SK-N-SH (cell line): Measurements from ENCODE around the gene APOO. TPM values are rescaled to one million over a fixed set of nuclear protein-coding genes. Genes with fewer than 3 reads are reported as not detected.
A peak's percentile ranks its signal among the peaks of the same experiment; 100 is the strongest.

Experiments used
- CTCF ChIA-PET: fragments of 300-600, 350-600 bp; formaldehyde crosslinking; extraction: SDS; loops from one replicate; lab custom pipeline; 2021; lab: Yijun Ruan, JAX
- POLR2A ChIA-PET: fragments of 350-600 bp; sonication (Branson Sonifier 250); formaldehyde crosslinking; extraction: SDS; loops from one replicate; lab custom pipeline; 2020; ENCODE audit warnings: antibody characterized with exemption, inconsistent platforms; lab: Yijun Ruan, JAX
- DNase-seq: peaks from one replicate; pipeline ENCODE4 v3.0.0; 2012
- H2AFZ ChIP-seq: fragments of 200-600 bp; sonication (generic); 2 replicates; pipeline ENCODE4 v1.8.1; 2016; ENCODE audit warnings: antibody characterized with exemption, mild to moderate bottlenecking, low read depth
- H3F3A ChIP-seq: fragments of 200-600 bp; sonication (generic); replicated peaks from 2 replicates; pipeline ENCODE3; 2016; ENCODE audit warnings: antibody characterized with exemption, mild to moderate bottlenecking; ENCODE audit not compliant: insufficient read depth
- H3K27ac ChIP-seq, 2 experiments: fragments of 200-500 bp in 1 of 2; fragments of 200-600 bp in 1 of 2; sonication (Bioruptor generic) in 1 of 2; sonication (generic), shearing (Covaris generic) in 1 of 2; 2 replicates each; pipeline versions ENCODE4 v1.5.1 to v1.6.1; 2014 to 2016; ENCODE audit warnings: low read depth in 2 of 2, inconsistent platforms in 1 of 2, low read length in 1 of 2, mild to moderate bottlenecking in 1 of 2, mixed read lengths in 1 of 2
- H3K27me3 ChIP-seq: fragments of 200-600 bp; sonication (generic), shearing (Covaris generic); 2 replicates; pipeline ENCODE4 v1.6.1; 2016; ENCODE audit warnings: mixed run types; ENCODE audit not compliant: insufficient read depth
- H3K36me3 ChIP-seq, 2 experiments: fragments of 200-500 bp in 1 of 2; fragments of 200-600 bp in 1 of 2; sonication (Bioruptor generic) in 1 of 2; sonication (generic) in 1 of 2; replicated peaks in 1 of 2; 2 replicates each; pipeline versions ENCODE3 to v1.5.1; 2014 to 2016; ENCODE audit warnings: low read length in 1 of 2, mild to moderate bottlenecking in 1 of 2; ENCODE audit not compliant: insufficient read depth in 2 of 2, control insufficient read depth in 1 of 2
- H3K4me1 ChIP-seq, 2 experiments: fragments of 200-500 bp in 1 of 2; fragments of 200-600 bp in 1 of 2; sonication (Bioruptor generic) in 1 of 2; sonication (generic), shearing (Covaris generic) in 1 of 2; 2 replicates each; pipeline versions ENCODE4 v1.5.1 to v1.6.1; 2014 to 2016; ENCODE audit warnings: low read depth in 1 of 2, low read length in 1 of 2, mixed run types in 1 of 2; ENCODE audit not compliant: insufficient read depth in 2 of 2, control insufficient read depth in 1 of 2
- H3K4me2 ChIP-seq: fragments of 200-600 bp; sonication (generic), shearing (Covaris generic); 2 replicates; pipeline ENCODE4 v1.6.1; 2017; ENCODE audit warnings: mixed run types
- H3K4me3 ChIP-seq, 2 experiments: fragments of 200-500 bp in 1 of 2; fragments of 200-600 bp in 1 of 2; sonication (Bioruptor generic) in 1 of 2; sonication (generic), shearing (Covaris generic) in 1 of 2; 2 replicates each; pipeline versions ENCODE4 v1.5.1 to v1.8.1; 2014 to 2016; ENCODE audit warnings: low read depth in 2 of 2, inconsistent platforms in 1 of 2, low read length in 1 of 2, mild to moderate bottlenecking in 1 of 2, mixed read lengths in 1 of 2, moderate library complexity in 1 of 2
- H3K79me2 ChIP-seq: fragments of 200-600 bp; sonication (generic); 2 replicates; pipeline ENCODE4 v1.8.1; 2017; ENCODE audit warnings: mild to moderate bottlenecking; ENCODE audit not compliant: insufficient read depth
- H3K9ac ChIP-seq: fragments of 200-600 bp; sonication (generic); 2 replicates; pipeline ENCODE4 v1.6.1; 2017; ENCODE audit warnings: mixed run types
- H3K9me2 ChIP-seq: fragments of 200-600 bp; sonication (generic); 2 replicates; pipeline ENCODE4 v1.6.1; 2017; ENCODE audit warnings: mixed run types
- H3K9me3 ChIP-seq: fragments of 200-600 bp; sonication (generic); 2 replicates; pipeline ENCODE4 v1.6.1; 2017; ENCODE audit warnings: mixed run types, mild to moderate bottlenecking, moderate library complexity
- H4K20me1 ChIP-seq: fragments of 200-600 bp; sonication (generic); 2 replicates; pipeline ENCODE4 v1.6.1; 2017; ENCODE audit warnings: mild to moderate bottlenecking, mixed run types; ENCODE audit not compliant: insufficient read depth
- CHD2 ChIP-seq: fragments of 150-350 bp; IDR thresholded peaks from 2 replicates; pipeline ENCODE4 v1.6.1; 2018; ENCODE audit warnings: low read length; ENCODE audit not compliant: partially characterized antibody
- ELF1 ChIP-seq: IDR thresholded peaks from 2 replicates; pipeline ENCODE4 v1.4.0; 2012
- FOSL2 ChIP-seq: IDR thresholded peaks from 2 replicates; pipeline ENCODE4 v1.4.0; 2012; ENCODE audit warnings: low read depth, mild to moderate bottlenecking, moderate library complexity, borderline replicate concordance
- FOXJ3 ChIP-seq: sonication (generic); formaldehyde crosslinking; IDR thresholded peaks from 2 replicates; pipeline ENCODE4 v1.5.1; 2020; ENCODE audit warnings: mild to moderate bottlenecking, missing genetic modification reagents
- FOXM1 ChIP-seq: IDR thresholded peaks from 2 replicates; pipeline ENCODE4 v1.4.0; 2012; ENCODE audit warnings: low read depth, mild to moderate bottlenecking
- GATA2 ChIP-seq: sonication (generic); formaldehyde crosslinking; IDR thresholded peaks from 2 replicates; pipeline ENCODE4 v1.5.0; 2020; ENCODE audit warnings: mild to moderate bottlenecking, missing genetic modification reagents
- JUND ChIP-seq: IDR thresholded peaks from 2 replicates; pipeline ENCODE4 v1.4.0; 2012
- MXI1 ChIP-seq: IDR thresholded peaks from 2 replicates; pipeline ENCODE4 v1.6.1; 2012; ENCODE audit warnings: mild to moderate bottlenecking, low read depth, low read length, improper control_type of control experiment
- NFIC ChIP-seq: IDR thresholded peaks from 2 replicates; pipeline ENCODE4 v1.4.0; 2012; ENCODE audit warnings: borderline replicate concordance
- NRF1 ChIP-seq: IDR thresholded peaks from 2 replicates; pipeline ENCODE4 v1.6.1; 2012; ENCODE audit warnings: low read depth, mild to moderate bottlenecking, low read length
- RAD21 ChIP-seq: IDR thresholded peaks from 2 replicates; pipeline ENCODE4 v1.6.1; 2012; ENCODE audit warnings: mild to moderate bottlenecking, low read length
- RFX5 ChIP-seq: IDR thresholded peaks from 2 replicates; pipeline ENCODE4 v1.6.1; 2012; ENCODE audit warnings: mild to moderate bottlenecking, improper control_type of control experiment, low read length
- RXRA ChIP-seq: IDR thresholded peaks from 2 replicates; pipeline ENCODE4 v1.4.0; 2012; ENCODE audit warnings: low read depth, mild to moderate bottlenecking, borderline replicate concordance
- SIN3A ChIP-seq: IDR thresholded peaks from 2 replicates; pipeline ENCODE4 v1.6.1; 2012; ENCODE audit warnings: low read depth, mild to moderate bottlenecking, low read length, moderate library complexity, borderline replicate concordance
- SMC3 ChIP-seq: IDR thresholded peaks from 2 replicates; pipeline ENCODE4 v1.6.1; 2012; ENCODE audit warnings: low read depth, low read length, improper control_type of control experiment
- TEAD4 ChIP-seq: IDR thresholded peaks from 2 replicates; pipeline ENCODE4 v1.4.0; 2012; ENCODE audit warnings: mild to moderate bottlenecking, borderline replicate concordance; ENCODE audit not compliant: insufficient read depth
- YY1 ChIP-seq: IDR thresholded peaks from 2 replicates; pipeline ENCODE4 v1.4.0; 2012; ENCODE audit warnings: low read depth, mild to moderate bottlenecking
- WGBS: methylation state at CpG from one replicate; pipeline ENCODE4 v1.1.6; 2017; ENCODE audit warnings: low lambda C conversion rate; 5-methylcytosine and 5-hydroxymethylcytosine counted together
- polyA plus RNA-seq, 3 experiments: library from polyadenylated mRNA; depleted of rRNA; stranded (reverse); fragments of >200 nt; gene quantifications; 2 replicates each; pipeline ENCODE4 v1.2.3, GENCODE V29; 2012
- TF ChIP-seq, protein P1 (sequence below): IDR thresholded peaks from 2 replicates; pipeline ENCODE4; 2012
- TF ChIP-seq, protein P2 (sequence below): fragments of 150-350 bp; IDR thresholded peaks from 2 replicates; pipeline ENCODE4 v1.6.1; 2016; ENCODE audit warnings: mild to moderate bottlenecking, low read depth, low read length
- TF ChIP-seq, protein P3 (sequence below): IDR thresholded peaks from 2 replicates; pipeline ENCODE4 v1.4.0; 2012; ENCODE audit warnings: low read depth

The APOO gene
- polyA plus RNA-seq, 1 of the 3 experiments (the other 2 are of a cell fraction), result 22.0 TPM

DNA sequence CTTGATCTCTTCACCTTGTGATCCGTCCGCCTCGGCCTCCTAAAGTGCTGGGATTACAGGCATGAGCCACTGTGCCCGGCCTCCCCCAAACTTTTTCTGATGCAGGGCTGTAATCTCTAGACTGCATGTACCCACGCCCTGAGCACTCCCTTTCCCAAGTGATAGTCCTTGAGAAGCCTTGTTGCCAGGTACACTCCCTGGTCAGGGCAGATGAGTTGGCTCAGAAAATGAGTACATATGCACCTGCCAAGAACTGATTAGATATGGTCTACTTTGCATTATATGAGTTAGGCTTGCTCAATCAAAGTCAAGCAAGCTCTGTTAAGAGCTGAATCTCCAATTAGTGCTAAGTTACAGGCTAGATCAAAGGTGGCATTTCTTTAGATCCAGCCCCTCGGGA lies 20.3 kb downstream of the APOO start:
- Histone ChIP-seq H3K9me3 (no peaks in the 10 kb centered on the region), H2AFZ (no peak overlapping the region), H3F3A (peaks cover 10% of the 10 kb centered on the region), H3K36me3 (no peaks in the 10 kb centered on the region)
- TF ChIP-seq, protein P1, sequence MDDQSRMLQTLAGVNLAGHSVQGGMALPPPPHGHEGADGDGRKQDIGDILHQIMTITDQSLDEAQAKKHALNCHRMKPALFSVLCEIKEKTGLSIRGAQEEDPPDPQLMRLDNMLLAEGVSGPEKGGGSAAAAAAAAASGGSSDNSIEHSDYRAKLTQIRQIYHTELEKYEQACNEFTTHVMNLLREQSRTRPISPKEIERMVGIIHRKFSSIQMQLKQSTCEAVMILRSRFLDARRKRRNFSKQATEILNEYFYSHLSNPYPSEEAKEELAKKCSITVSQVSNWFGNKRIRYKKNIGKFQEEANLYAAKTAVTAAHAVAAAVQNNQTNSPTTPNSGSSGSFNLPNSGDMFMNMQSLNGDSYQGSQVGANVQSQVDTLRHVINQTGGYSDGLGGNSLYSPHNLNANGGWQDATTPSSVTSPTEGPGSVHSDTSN, result no peak
- no peak for TF ChIP-seq NRF1
- TF ChIP-seq, protein P2, sequence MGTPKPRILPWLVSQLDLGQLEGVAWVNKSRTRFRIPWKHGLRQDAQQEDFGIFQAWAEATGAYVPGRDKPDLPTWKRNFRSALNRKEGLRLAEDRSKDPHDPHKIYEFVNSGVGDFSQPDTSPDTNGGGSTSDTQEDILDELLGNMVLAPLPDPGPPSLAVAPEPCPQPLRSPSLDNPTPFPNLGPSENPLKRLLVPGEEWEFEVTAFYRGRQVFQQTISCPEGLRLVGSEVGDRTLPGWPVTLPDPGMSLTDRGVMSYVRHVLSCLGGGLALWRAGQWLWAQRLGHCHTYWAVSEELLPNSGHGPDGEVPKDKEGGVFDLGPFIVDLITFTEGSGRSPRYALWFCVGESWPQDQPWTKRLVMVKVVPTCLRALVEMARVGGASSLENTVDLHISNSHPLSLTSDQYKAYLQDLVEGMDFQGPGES, result no peak
- TF ChIP-seq ELF1, result no peak
- TF ChIP-seq FOXM1, result no peak
- no peak for TF ChIP-seq RAD21
- no peak for TF ChIP-seq CHD2
- no peak for TF ChIP-seq GATA2
- TF ChIP-seq YY1, result no peak
- no peak for TF ChIP-seq RXRA
- TF ChIP-seq JUND, result no peak
- TF ChIP-seq FOSL2, result no peak
- TF ChIP-seq TEAD4, result no peak
- TF ChIP-seq SIN3A, result no peak
- TF ChIP-seq RFX5, result no peak
- no peak for TF ChIP-seq SMC3
- TF ChIP-seq MXI1, result no peak
- no peak for TF ChIP-seq NFIC
- TF ChIP-seq, all 33 proteins: peak for 0
- H3K9me2 ChIP-seq, result no peaks in the 10 kb centered on the region
- H3K27me3 ChIP-seq, result peaks cover 5% of the 10 kb centered on the region; the same call in 1 of the 2 replicates
- no peak overlapping the region for H3K4me2 ChIP-seq
- H4K20me1 ChIP-seq, result no peaks in the 10 kb centered on the region
- DNase-seq, result no peak
- WGBS, result 49% methylated on average over 5 of the region's 6 CpGs
- ChIA-PET POLR2A (no interaction called here), CTCF (interaction anchor here (4.6 kb wide), 1 partner anchor 15 kb away, joined by 21 read pairs; no protein-coding TSS in a partner anchor)
- H3K4me3 ChIP-seq, result no peak overlapping the region
- no peak overlapping the region for H3K27ac ChIP-seq
- peaks cover 0 to 22% of the 10 kb centered on the region in 2 experiments; a peak in 1 of 4 replicates for H3K4me1 ChIP-seq
- H3K79me2 ChIP-seq, result no peaks in the 10 kb centered on the region; the same call in 1 of the 2 replicates
- H3K9ac ChIP-seq, result no peak overlapping the region

DNA sequence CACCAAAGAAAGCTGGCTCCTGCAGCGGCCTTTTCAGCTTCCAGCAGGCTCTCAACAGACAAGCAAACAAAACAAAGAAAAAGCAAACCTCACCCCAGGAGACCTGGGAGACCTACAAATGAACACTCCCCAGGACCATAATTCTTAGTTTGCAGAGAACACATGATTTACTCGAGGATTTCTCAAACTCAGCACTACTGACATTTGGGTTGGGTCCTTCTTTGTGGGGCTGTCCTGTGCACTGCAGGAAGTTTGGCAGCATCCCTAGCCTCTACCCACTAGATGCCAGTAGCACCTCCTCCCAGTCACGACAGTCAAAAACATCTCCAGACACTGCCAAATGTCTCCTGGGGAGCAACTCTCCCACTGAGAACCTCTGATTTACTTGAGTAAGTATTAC lies 21.9 kb downstream of the APOO start:
- Histone ChIP-seq H3K9ac (no peak overlapping the region), H3K4me1 (peaks cover 0 to 23% of the 10 kb centered on the region in 2 experiments; a peak in 1 of 4 replicates), H3K4me3 (no peak overlapping the region), H3F3A (peaks cover 10% of the 10 kb centered on the region), H4K20me1 (no peaks in the 10 kb centered on the region), H3K4me2 (no peak overlapping the region), H3K9me2 (no peaks in the 10 kb centered on the region), H3K36me3 (no peaks in the 10 kb centered on the region), H3K9me3 (no peaks in the 10 kb centered on the region), H3K27me3 (peaks cover 5% of the 10 kb centered on the region; the same call in 1 of the 2 replicates), H2AFZ (no peak overlapping the region), H3K27ac (peak overlapping the region in 1 of 2 experiments; percentile 94; a peak in 1 of 4 replicates), H3K79me2 (no peaks in the 10 kb centered on the region; the same call in 1 of the 2 replicates)
- POLR2A ChIA-PET, result no interaction called here
- TF ChIP-seq YY1, result no peak
- TF ChIP-seq GATA2, result no peak
- no peak for TF ChIP-seq ELF1
- TF ChIP-seq, protein P3, sequence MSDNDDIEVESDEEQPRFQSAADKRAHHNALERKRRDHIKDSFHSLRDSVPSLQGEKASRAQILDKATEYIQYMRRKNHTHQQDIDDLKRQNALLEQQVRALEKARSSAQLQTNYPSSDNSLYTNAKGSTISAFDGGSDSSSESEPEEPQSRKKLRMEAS, result no peak
- TF ChIP-seq CHD2, result no peak
- TF ChIP-seq FOXJ3 (CRISPR knock-in tag), result no peak
- no peak for DNase-seq
- 49% methylated on average over 3 of the region's 3 CpGs for WGBS
- CTCF ChIA-PET, result interaction anchor here (1.4 kb wide), 1 partner anchor 16 kb away, joined by 7 read pairs; no protein-coding TSS in a partner anchor
